H1 (cell line): ENCODE data around the gene TNFRSF13B. TPM values are rescaled to one million over a fixed set of nuclear protein-coding genes. Genes with fewer than 3 reads are reported as not detected.
A peak's percentile ranks its signal among the peaks of the same experiment; 100 is the strongest.

ENCODE experiments used
- CTCF ChIA-PET: fragments of 300-600 bp; sonication (Branson Sonifier 250); formaldehyde crosslinking; loops from one replicate; lab custom pipeline; 2021; ENCODE audit not compliant: partially characterized antibody; lab: Charles Lee
- POLR2A ChIA-PET: fragments of 300-600 bp; sonication (Branson Sonifier 250); formaldehyde crosslinking; loops from one replicate; lab custom pipeline; 2021; ENCODE audit warnings: inconsistent platforms; ENCODE audit not compliant: partially characterized antibody; lab: Charles Lee
- DNase-seq, 2 experiments: peaks; one replicate each; pipeline versions ENCODE4 v3.0.0 to v3.0.0-alpha.2; 2010 to 2022; ENCODE audit warnings: low spot score in 2 of 2, low read depth in 1 of 2, mixed read lengths in 1 of 2
- FAIRE-seq: peaks from 2 replicates; lab custom pipeline; 2011; peaks lifted over from hg19 to GRCh38; lab: Jason Lieb, UNC
- H2AFZ ChIP-seq: 2 replicates; pipeline ENCODE4 v1.8.1; 2012; ENCODE audit warnings: low read length, inconsistent platforms
- H2AK5ac ChIP-seq: 2 replicates; pipeline ENCODE4 v1.6.1; 2013; ENCODE audit warnings: low read depth, low read length
- H2BK120ac ChIP-seq: replicated peaks from 2 replicates; pipeline ENCODE3; 2013; ENCODE audit warnings: low read depth, low read length, inconsistent platforms
- H2BK12ac ChIP-seq: 2 replicates; pipeline ENCODE4 v1.6.1; 2013; ENCODE audit warnings: low read depth, low read length
- H2BK15ac ChIP-seq: 2 replicates; pipeline ENCODE4 v1.6.1; 2013; ENCODE audit warnings: low read length
- H2BK20ac ChIP-seq: 2 replicates; pipeline ENCODE4 v1.6.1; 2013; ENCODE audit warnings: low read length
- H2BK5ac ChIP-seq: 2 replicates; pipeline ENCODE4 v1.6.1; 2013; ENCODE audit warnings: low read depth, low read length
- H3K14ac ChIP-seq: 2 replicates; pipeline ENCODE4 v1.6.1; 2013; ENCODE audit warnings: inconsistent platforms; ENCODE audit not compliant: insufficient read length
- H3K18ac ChIP-seq: 2 replicates; pipeline ENCODE4 v1.6.1; 2013; ENCODE audit warnings: low read length; ENCODE audit errors: extremely low read depth
- H3K23ac ChIP-seq: 2 replicates; pipeline ENCODE4 v1.6.1; 2013; ENCODE audit warnings: inconsistent platforms; ENCODE audit not compliant: insufficient read length
- H3K23me2 ChIP-seq: 2 replicates; pipeline ENCODE4 v1.6.1; 2013; ENCODE audit warnings: low read depth, low read length
- H3K27ac ChIP-seq: 2 replicates; pipeline ENCODE4 v1.6.1; 2011; ENCODE audit warnings: low read depth, low read length, inconsistent platforms
- H3K27me3 ChIP-seq, 4 experiments: replicated peaks in 1 of 4; 1 replicate in 1 of 4; 2 replicates in 3 of 4; pipeline versions ENCODE4 v1.6.1 to v1.8.1; 2011 to 2013; ENCODE audit warnings: low read length in 3 of 4, mild to moderate bottlenecking in 3 of 4, inconsistent platforms in 2 of 4, mixed read lengths in 2 of 4, moderate library complexity in 1 of 4; ENCODE audit not compliant: control insufficient read depth in 3 of 4, insufficient read depth in 3 of 4; ENCODE audit errors: extremely low read depth in 1 of 4
- H3K36me3 ChIP-seq, 4 experiments: 2 replicates each; pipeline versions ENCODE4 v1.6.1 to v1.8.1; 2011 to 2013; ENCODE audit warnings: mild to moderate bottlenecking in 4 of 4, low read length in 3 of 4, moderate library complexity in 2 of 4, control low read depth in 1 of 4, inconsistent platforms in 1 of 4; ENCODE audit not compliant: insufficient read depth in 4 of 4, control insufficient read depth in 2 of 4
- H3K4ac ChIP-seq: replicated peaks from 2 replicates; pipeline ENCODE3; 2013; ENCODE audit warnings: low read length, low read depth, mixed read lengths, inconsistent platforms; ENCODE audit not compliant: insufficient read length
- H3K4me1 ChIP-seq, 4 experiments: replicated peaks in 1 of 4; 1 replicate in 1 of 4; 2 replicates in 3 of 4; pipeline versions ENCODE4 v1.6.1 to v1.8.1; 2011 to 2013; ENCODE audit warnings: low read length in 3 of 4, inconsistent platforms in 2 of 4, mixed read lengths in 1 of 4; ENCODE audit not compliant: insufficient read depth in 4 of 4, control insufficient read depth in 3 of 4
- H3K4me2 ChIP-seq, 2 experiments: 2 replicates each; pipeline versions ENCODE4 v1.6.1 to v1.8.1; 2011 to 2013; ENCODE audit warnings: low read depth in 2 of 2, low read length in 2 of 2, control low read depth in 1 of 2, inconsistent platforms in 1 of 2, mild to moderate bottlenecking in 1 of 2; ENCODE audit not compliant: insufficient read depth in 1 of 2
- H3K4me3 ChIP-seq, 4 experiments: fragments of 200-600, 300-600 bp in 1 of 4; sonication (generic), shearing (Covaris generic), sonication (Bioruptor Twin) in 1 of 4; 2 replicates each; pipeline versions ENCODE4 v1.5.1 to v1.8.1; 2011 to 2016; ENCODE audit warnings: low read length in 4 of 4, low read depth in 3 of 4, control low read depth in 2 of 4, inconsistent platforms in 2 of 4, mild to moderate bottlenecking in 2 of 4, mixed read lengths in 1 of 4, moderate library complexity in 1 of 4; ENCODE audit not compliant: insufficient read depth in 2 of 4; ENCODE audit errors: extremely low read depth in 1 of 4
- H3K56ac ChIP-seq: replicated peaks from 2 replicates; pipeline ENCODE3; 2013; ENCODE audit warnings: low read depth, mild to moderate bottlenecking, mixed read lengths, low read length, inconsistent platforms; ENCODE audit not compliant: insufficient read length
- H3K79me1 ChIP-seq: 2 replicates; pipeline ENCODE4 v1.6.1; 2013; ENCODE audit warnings: low read depth, low read length, control low read depth
- H3K79me2 ChIP-seq, 2 experiments: 2 replicates each; pipeline versions ENCODE4 v1.6.1 to v1.8.1; 2012 to 2013; ENCODE audit warnings: low read length in 2 of 2, mild to moderate bottlenecking in 2 of 2, inconsistent platforms in 1 of 2; ENCODE audit not compliant: insufficient read depth in 2 of 2, control insufficient read depth in 1 of 2
- H3K9ac ChIP-seq, 4 experiments: replicated peaks in 1 of 4; 1 replicate in 1 of 4; 2 replicates in 3 of 4; pipeline versions ENCODE4 v1.6.1 to v1.8.1; 2011 to 2013; ENCODE audit warnings: low read depth in 3 of 4, low read length in 3 of 4, control low read depth in 2 of 4, mild to moderate bottlenecking in 2 of 4, moderate library complexity in 2 of 4, inconsistent platforms in 1 of 4; ENCODE audit errors: extremely low read depth in 1 of 4
- H3K9me3 ChIP-seq, 2 experiments: 2 replicates each; pipeline versions ENCODE4 v1.6.1 to v1.8.1; 2012 to 2013; ENCODE audit warnings: mild to moderate bottlenecking in 2 of 2, moderate library complexity in 2 of 2, control low read depth in 1 of 2, inconsistent platforms in 1 of 2, low read depth in 1 of 2, low read length in 1 of 2, mixed read lengths in 1 of 2; ENCODE audit not compliant: insufficient read depth in 2 of 2
- H4K20me1 ChIP-seq, 2 experiments: replicated peaks in 1 of 2; 2 replicates each; pipeline versions ENCODE3 to v1.8.1; 2011 to 2013; ENCODE audit warnings: inconsistent platforms in 2 of 2, low read length in 2 of 2, mild to moderate bottlenecking in 1 of 2; ENCODE audit not compliant: insufficient read depth in 2 of 2, control insufficient read depth in 1 of 2
- H4K5ac ChIP-seq: 2 replicates; pipeline ENCODE4 v1.6.1; 2013; ENCODE audit warnings: low read length, low read depth, mixed read lengths, inconsistent platforms; ENCODE audit not compliant: insufficient read length
- H4K8ac ChIP-seq: 2 replicates; pipeline ENCODE4 v1.8.0; 2013; ENCODE audit warnings: mild to moderate bottlenecking, moderate library complexity, low read length, inconsistent platforms; ENCODE audit not compliant: insufficient read depth; ENCODE audit errors: extremely low read depth
- H4K91ac ChIP-seq: replicated peaks from 2 replicates; pipeline ENCODE3; 2013; ENCODE audit warnings: low read length, mixed read lengths, inconsistent platforms; ENCODE audit not compliant: insufficient read length
- CHD2 ChIP-seq: IDR thresholded peaks from 2 replicates; pipeline ENCODE4 v1.6.1; 2012; ENCODE audit warnings: low read length, improper control_type of control experiment
- CREB1 ChIP-seq: IDR thresholded peaks from 2 replicates; pipeline ENCODE4 v1.6.1; 2012; ENCODE audit warnings: inconsistent platforms
- EZH2 ChIP-seq: fragments of 200-600 bp; sonication (generic); IDR thresholded peaks from 2 replicates; pipeline ENCODE4 v1.7.1; 2012; ENCODE audit warnings: low read depth, mild to moderate bottlenecking, moderate library complexity, low read length, inconsistent platforms; ENCODE audit not compliant: severe bottlenecking
- GABPA ChIP-seq: IDR thresholded peaks from 2 replicates; pipeline ENCODE4 v1.6.1; 2011; ENCODE audit warnings: mild to moderate bottlenecking, low read length, moderate library complexity, borderline replicate concordance; ENCODE audit not compliant: insufficient read depth
- MAFK ChIP-seq: IDR thresholded peaks from 2 replicates; pipeline ENCODE4 v1.6.1; 2012; ENCODE audit warnings: low read depth, mild to moderate bottlenecking, improper control_type of control experiment, low read length
- RNF2 ChIP-seq: fragments of 200-900, 300-1000 bp; sonication (generic); IDR thresholded peaks from 2 replicates; pipeline ENCODE4 v1.7.1; 2016; ENCODE audit warnings: borderline replicate concordance, low read depth, mild to moderate bottlenecking, antibody characterized with exemption, low read length; ENCODE audit not compliant: poor library complexity, severe bottlenecking; ENCODE audit errors: missing control alignments
- SAP30 ChIP-seq: fragments of 300-600 bp; sonication (generic); IDR thresholded peaks from 2 replicates; pipeline ENCODE4 v1.7.1; 2012; ENCODE audit warnings: low read length, moderate library complexity, mild to moderate bottlenecking, inconsistent platforms; ENCODE audit not compliant: insufficient read depth, insufficient replicate concordance
- SIN3A ChIP-seq, 2 experiments: IDR thresholded peaks in 1 of 2; conservative IDR thresholded peaks in 1 of 2; 2 replicates each; pipeline ENCODE4 v1.6.1; 2011 to 2012; ENCODE audit warnings: low read length in 2 of 2, improper control_type of control experiment in 1 of 2, low read depth in 1 of 2, mild to moderate bottlenecking in 1 of 2
- SIRT6 ChIP-seq: IDR thresholded peaks from one replicate; pipeline ENCODE4 v1.7.1; 2012; ENCODE audit warnings: low read length, inconsistent platforms
- SIX5 ChIP-seq: IDR thresholded peaks from 2 replicates; pipeline ENCODE4 v1.6.1; 2011; ENCODE audit warnings: mild to moderate bottlenecking, low read depth, low read length
- TBP ChIP-seq: IDR thresholded peaks from 2 replicates; pipeline ENCODE4 v1.6.1; 2011; ENCODE audit warnings: low read depth, low read length, improper control_type of control experiment
- TCF12 ChIP-seq: IDR thresholded peaks from 2 replicates; pipeline ENCODE4 v1.6.1; 2011; ENCODE audit warnings: low read depth, mild to moderate bottlenecking, low read length
- WGBS, 2 experiments: shearing (Covaris generic) in 1 of 2; methylation state at CpG; one replicate each; pipeline versions ENCODE4 v1.1.6 to v1.1.7; 2013 to 2015; ENCODE audit warnings: low lambda C conversion rate in 2 of 2, mixed read lengths in 2 of 2, inconsistent platforms in 1 of 2, low coverage in 1 of 2, missing lambda C conversion rate in 1 of 2; ENCODE audit not compliant: insufficient replicate concordance in 2 of 2, insufficient coverage in 1 of 2, insufficient read length in 1 of 2; ENCODE audit errors: extremely low coverage in 1 of 2, missing lambda C conversion rate in 1 of 2; 5-methylcytosine and 5-hydroxymethylcytosine counted together
- polyA plus RNA-seq, 7 experiments: library from polyadenylated mRNA; depleted of rRNA in 3 of 7; stranded (reverse) in 5 of 7; unstranded in 2 of 7; fragments of >200 nt in 5 of 7; fragments of 200-250 nt in 2 of 7; gene quantifications; 1 replicate in 5 of 7; 2 replicates in 1 of 7; 4 replicates in 1 of 7; pipeline versions ENCODE4 v1.2.1 to v1.2.3, GENCODE V29; 2011 to 2013; ENCODE audit warnings: missing spikeins in 2 of 7, mixed read lengths in 2 of 7
- total RNA-seq: library from RNA; stranded (reverse); fragmentation: NEBNext Ultra II Directional; extraction: Animal tissue kit (Norgen Biotek cat#: 25700); gene quantifications from 2 replicates; pipeline ENCODE4 v1.2.1, GENCODE V29; 2021

TNFRSF13B gene
- total and polyA plus RNA-seq, 2 of the 8 experiments (the other 6 are each of a cell fraction or from before 2014, with no cell fraction given) = not detected

DNA sequence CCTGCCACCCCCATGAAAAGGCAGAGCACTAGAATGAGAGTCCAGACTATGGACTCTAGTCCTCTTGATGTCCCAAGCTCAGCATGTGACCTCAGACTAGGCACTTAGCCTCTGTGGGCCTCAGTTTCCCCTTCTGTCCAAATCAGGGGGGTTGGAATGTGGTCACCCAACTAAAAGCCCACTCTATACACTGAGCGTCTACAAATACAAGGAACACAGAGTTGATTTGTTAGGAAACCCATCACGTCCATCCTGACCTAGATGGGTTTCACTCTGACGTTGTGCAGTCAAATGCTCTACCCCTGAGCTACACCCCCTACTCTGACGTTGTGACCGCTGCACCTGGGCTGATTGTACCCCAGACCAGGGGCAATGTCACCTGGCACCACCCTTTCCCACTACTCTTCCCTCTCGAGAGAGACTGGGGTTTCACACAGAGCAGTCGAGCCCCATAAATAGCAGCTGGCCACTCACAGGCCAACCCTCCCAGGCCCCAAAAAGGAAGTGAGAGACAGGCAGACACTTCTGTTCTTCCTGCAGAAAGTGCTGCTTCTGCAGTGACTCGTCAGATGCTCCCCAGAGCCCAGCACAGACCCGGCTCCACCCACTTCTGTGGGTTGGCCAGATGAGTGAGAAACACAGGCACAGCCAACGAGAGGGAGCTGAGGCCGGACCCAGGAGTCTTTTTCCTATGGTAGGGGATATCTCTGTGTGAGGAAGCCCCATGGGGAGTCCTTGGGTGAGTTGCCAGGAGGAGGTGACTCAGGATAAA, 16.1 kb upstream of the TNFRSF13B start:
- CTCF ChIA-PET = interaction anchor here (0.7 to 3.3 kb wide), 7 partner anchors 10 to 159 kb away, joined by 3 to 17 read pairs (median 6); no protein-coding TSS in a partner anchor
- 81% methylated on average over 11 of the region's 11 CpGs; no CpG with 5 or more reads in 1 of the 2 experiments for WGBS, 2 experiments
- no peak for FAIRE-seq
- no peak for TF ChIP-seq TCF12
- TF ChIP-seq SIX5 = no peak
- TF ChIP-seq CREB1 = no peak
- no peak for TF ChIP-seq SAP30
- TF ChIP-seq SIRT6 = no peak
- TF ChIP-seq TBP = no peak
- no peak for TF ChIP-seq CHD2
- TF ChIP-seq RNF2 = no peak
- no peak for TF ChIP-seq SIN3A (conservative IDR thresholded peaks at IDR 0.05 in 1 of 2, IDR thresholded peaks at IDR 0.05 in 1 of 2; ENCODE audit: low read depth in 1 of 2, low read length in 2 of 2)
- no peak for TF ChIP-seq GABPA
- no peak for TF ChIP-seq EZH2
- no peak for TF ChIP-seq MAFK

More for the DNA sequence above, 16.1 kb upstream of the TNFRSF13B start:
- H3K23me2 ChIP-seq = peaks cover 7% of the 10 kb centered on the region; the same call in 1 of the 2 replicates
- no peak overlapping the region for H3K18ac ChIP-seq
- H4K8ac ChIP-seq = no peak overlapping the region
- no peak overlapping the region for H3K27ac ChIP-seq
- H4K91ac ChIP-seq = no peak overlapping the region
- 0 out of 2 replicates have a peak overlapping the region, but pooled peaks have one; percentile 29 for H2BK15ac ChIP-seq
- DNase-seq = no peak
- H3K36me3 ChIP-seq = no peaks in the 10 kb centered on the region
- no peaks in the 10 kb centered on the region for H3K9me3 ChIP-seq
- H3K79me2 ChIP-seq = no peaks in the 10 kb centered on the region
- no peak overlapping the region for H2BK20ac ChIP-seq
- no peak overlapping the region for H3K14ac ChIP-seq
- H3K4me3 ChIP-seq = no peak overlapping the region
- H3K4ac ChIP-seq = no peak overlapping the region
- H2BK5ac ChIP-seq = no peak overlapping the region
- no peaks in the 10 kb centered on the region for H3K79me1 ChIP-seq
- H4K20me1 ChIP-seq = no peaks in the 10 kb centered on the region
- H2AFZ ChIP-seq = peak overlapping the region; percentile 12; the same call in 1 of the 2 replicates
- H3K23ac ChIP-seq = no peak overlapping the region
- H2AK5ac ChIP-seq = no peak overlapping the region
- POLR2A ChIA-PET = interaction anchor here (0.7 to 1.5 kb wide), 2 partner anchors 22 to 135 kb away, joined by 3 read pairs; no protein-coding TSS in a partner anchor
- no peak overlapping the region for H2BK120ac ChIP-seq
- no peak overlapping the region for H3K4me2 ChIP-seq
- no peak overlapping the region for H3K56ac ChIP-seq
- H3K27me3 ChIP-seq = no peaks in the 10 kb centered on the region; a peak in 1 of 7 replicates
- H3K4me1 ChIP-seq = peaks cover 0 to 2% (median under 1%) of the 10 kb centered on the region in 4 experiments; a peak in 2 of 7 replicates
- no peak overlapping the region; a peak in 1 of 7 replicates for H3K9ac ChIP-seq
- H2BK12ac ChIP-seq = 0 out of 2 replicates have a peak overlapping the region, but pooled peaks have one; percentile 39
- H4K5ac ChIP-seq = no peak overlapping the region
